Loucy (cell line): ENCODE data around the gene APOL4.
A peak's percentile ranks its signal among the peaks of the same experiment; 100 is the strongest.

ENCODE experiments used
- H2AFZ ChIP-seq: fragments of 200-600 bp; sonication (generic); 2 replicates; pipeline ENCODE4 v1.6.0; 2016; ENCODE audit warnings: antibody characterized with exemption, mild to moderate bottlenecking, low read length, moderate library complexity
- H3F3A ChIP-seq: fragments of 200-600 bp; 2 replicates; pipeline ENCODE4 v1.6.0; 2016; ENCODE audit warnings: antibody characterized with exemption, low read depth, mild to moderate bottlenecking
- H3K27me3 ChIP-seq: fragments of 200-600 bp; sonication (generic); 2 replicates; pipeline ENCODE4 v1.6.1; 2014; ENCODE audit warnings: low read length, mild to moderate bottlenecking; ENCODE audit not compliant: insufficient read depth, poor library complexity, severe bottlenecking
- H3K36me3 ChIP-seq: fragments of 200-600 bp; sonication (generic); 2 replicates; pipeline ENCODE4 v1.6.1; 2016; ENCODE audit warnings: low read length; ENCODE audit not compliant: insufficient read depth
- H3K4me1 ChIP-seq: fragments of 200-600 bp; sonication (generic); 2 replicates; pipeline ENCODE4 v1.5.1; 2014; ENCODE audit warnings: low read length, mild to moderate bottlenecking; ENCODE audit not compliant: insufficient read depth, poor library complexity, severe bottlenecking
- H3K4me2 ChIP-seq: fragments of 200-600 bp; sonication (generic); 2 replicates; pipeline ENCODE4 v1.6.0; 2014; ENCODE audit warnings: antibody characterized with exemption, low read length, low read depth, mild to moderate bottlenecking; ENCODE audit not compliant: poor library complexity, severe bottlenecking
- H3K4me3 ChIP-seq: fragments of 200-600 bp; sonication (generic); 2 replicates; pipeline ENCODE4 v1.5.1; 2014; ENCODE audit warnings: low read length, mild to moderate bottlenecking, mixed read lengths; ENCODE audit not compliant: poor library complexity, severe bottlenecking
- H3K79me2 ChIP-seq: fragments of 200-600 bp; sonication (generic); 2 replicates; pipeline ENCODE4 v1.6.1; 2014; ENCODE audit warnings: low read length; ENCODE audit not compliant: insufficient read depth
- H3K9ac ChIP-seq: fragments of 200-600 bp; sonication (generic); 2 replicates; pipeline ENCODE4 v1.6.0; 2014; ENCODE audit warnings: mild to moderate bottlenecking, low read depth, low read length, moderate library complexity; ENCODE audit not compliant: poor library complexity, severe bottlenecking
- H3K9me2 ChIP-seq: fragments of 200-600 bp; sonication (generic); replicated peaks from 2 replicates; pipeline ENCODE4 v1.6.1; 2016; ENCODE audit warnings: low read depth, low read length, mixed read lengths
- H3K9me3 ChIP-seq: fragments of 200-600 bp; sonication (generic); 2 replicates; pipeline ENCODE4 v1.6.1; 2014; ENCODE audit warnings: mild to moderate bottlenecking, antibody characterized with exemption, low read length, low read depth; ENCODE audit not compliant: insufficient read depth
- H4K20me1 ChIP-seq: fragments of 200-600 bp; sonication (generic); 2 replicates; pipeline ENCODE4 v1.6.0; 2014; ENCODE audit warnings: antibody characterized with exemption, low read length, mild to moderate bottlenecking; ENCODE audit not compliant: insufficient read depth, poor library complexity, severe bottlenecking
- CTCF ChIP-seq: fragments of 200-600 bp; sonication (generic); conservative IDR thresholded peaks from 2 replicates; pipeline ENCODE4 v1.5.1; 2014; ENCODE audit warnings: mild to moderate bottlenecking, antibody characterized with exemption, low read length
- EZH2phosphoT487 ChIP-seq: fragments of 200-600 bp; IDR thresholded peaks from 2 replicates; pipeline ENCODE4 v1.6.1; 2018; ENCODE audit warnings: antibody characterized with exemption, mild to moderate bottlenecking, moderate library complexity, borderline replicate concordance

Gene APOL4

GRCh38 chr22:36180038-36180880 lies 21.4 kb downstream of the APOL4 start:
- no peaks in the 10 kb centered on the region for H3K9me2 ChIP-seq
- H3K27me3 ChIP-seq: no peaks in the 10 kb centered on the region
- no peaks in the 10 kb centered on the region for H4K20me1 ChIP-seq
- no peak overlapping the region for H3K4me3 ChIP-seq
- no peaks in the 10 kb centered on the region for H3K9me3 ChIP-seq
- H3F3A ChIP-seq: no peaks in the 10 kb centered on the region
- H2AFZ ChIP-seq: peak overlapping the region; percentile 1; the same call in 1 of the 2 replicates
- TF ChIP-seq CTCF (peak; percentile 86), EZH2phosphoT487 (no peak)
- no peaks in the 10 kb centered on the region for H3K4me1 ChIP-seq
- no peak overlapping the region for H3K4me2 ChIP-seq
- H3K9ac ChIP-seq: no peak overlapping the region
- no peaks in the 10 kb centered on the region for H3K79me2 ChIP-seq
- no peaks in the 10 kb centered on the region for H3K36me3 ChIP-seq

- no peaks in the 10 kb centered on the region for H3K79me2 ChIP-seq
- TF ChIP-seq CTCF (no peak), EZH2phosphoT487 (no peak)
- no peaks in the 10 kb centered on the region for H3F3A ChIP-seq
- H3K36me3 ChIP-seq: no peaks in the 10 kb centered on the region
- no peaks in the 10 kb centered on the region for H3K9me2 ChIP-seq
- H3K9me3 ChIP-seq: no peaks in the 10 kb centered on the region
- H3K4me1 ChIP-seq: no peaks in the 10 kb centered on the region
- no peak overlapping the region for H3K4me2 ChIP-seq
- H4K20me1 ChIP-seq: no peaks in the 10 kb centered on the region
- H3K4me3 ChIP-seq: no peak overlapping the region
- no peak overlapping the region for H2AFZ ChIP-seq
- H3K9ac ChIP-seq: no peak overlapping the region
- H3K27me3 ChIP-seq: no peaks in the 10 kb centered on the region
Observed at GRCh38 chr22:36177160-36177559, 24.4 kb downstream of the APOL4 start.

GRCh38 chr22:36175892-36176291 lies 25.7 kb downstream of the APOL4 start:
- H3K36me3 ChIP-seq: no peaks in the 10 kb centered on the region
- H3K4me2 ChIP-seq: no peak overlapping the region
- H3K27me3 ChIP-seq: no peaks in the 10 kb centered on the region
- no peaks in the 10 kb centered on the region for H3K79me2 ChIP-seq
- H3K9me2 ChIP-seq: no peaks in the 10 kb centered on the region
- no peak overlapping the region for H3K9ac ChIP-seq
- H3K9me3 ChIP-seq: no peaks in the 10 kb centered on the region
- no peaks in the 10 kb centered on the region for H3F3A ChIP-seq
- no peak overlapping the region for H2AFZ ChIP-seq
- H4K20me1 ChIP-seq: no peaks in the 10 kb centered on the region
- no peak overlapping the region for H3K4me3 ChIP-seq
- no peak for TF ChIP-seq EZH2phosphoT487
- peak; percentile 26; the same call in 1 of the 2 replicates for TF ChIP-seq CTCF
- no peaks in the 10 kb centered on the region for H3K4me1 ChIP-seq
